Activated CD8-positive, alpha-beta memory T cell treated with anti-CD3 and anti-CD28 coated beads for 1 hour (primary cell): Measurements from ENCODE around the gene LYPD6B.

Experiments used
- DNase-seq, 2 donors: peaks; one replicate each; pipeline ENCODE4 v3.0.0-alpha.2; 2020; ENCODE audit warnings: low read depth in 1 of 2; ENCODE audit errors: extremely low read depth in 1 of 2

LYPD6B gene, protein sequence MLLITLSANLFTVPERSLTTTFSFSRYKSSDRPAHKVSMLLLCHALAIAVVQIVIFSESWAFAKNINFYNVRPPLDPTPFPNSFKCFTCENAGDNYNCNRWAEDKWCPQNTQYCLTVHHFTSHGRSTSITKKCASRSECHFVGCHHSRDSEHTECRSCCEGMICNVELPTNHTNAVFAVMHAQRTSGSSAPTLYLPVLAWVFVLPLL

DNA sequence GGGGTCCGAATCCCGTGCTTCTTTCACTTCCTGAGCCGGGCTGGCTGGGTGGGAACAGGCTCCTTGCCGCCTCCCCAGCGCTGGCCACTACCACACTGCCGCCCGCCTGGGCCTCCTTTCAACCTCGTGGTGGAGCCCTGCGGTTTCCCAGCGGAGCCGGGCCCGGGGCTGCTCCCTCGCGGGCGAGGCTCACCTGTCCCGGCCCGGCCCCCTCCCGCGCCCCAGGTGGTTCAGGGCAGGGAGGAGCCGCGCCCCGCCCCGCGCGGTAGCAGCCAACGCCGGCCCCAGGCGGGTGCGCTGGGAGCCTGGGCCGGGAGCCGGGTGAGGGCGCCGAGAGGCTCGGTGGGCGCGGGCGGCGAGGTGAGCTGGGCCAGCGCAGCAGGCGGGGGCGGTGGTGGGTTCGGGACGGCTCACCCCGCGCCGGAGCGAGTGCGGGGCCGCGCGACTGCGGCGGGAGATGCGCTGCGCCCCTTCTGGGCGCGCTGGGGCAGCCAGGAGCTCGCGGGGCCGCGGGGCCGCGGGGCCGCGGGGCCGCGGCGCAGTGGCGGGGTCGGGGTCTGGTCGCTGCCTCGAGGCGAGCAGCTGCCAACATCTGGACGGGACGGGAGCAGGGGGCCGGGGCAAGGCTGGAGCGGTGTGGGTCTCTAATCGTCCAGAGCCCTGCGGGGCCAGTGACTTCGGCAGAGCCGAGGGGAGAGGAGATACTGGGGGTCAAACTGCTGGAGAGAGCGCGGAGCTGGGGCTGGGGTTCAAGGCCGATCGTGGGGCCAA lies at the start of gene LYPD6B:
Gene LYPD6B (plus strand): TSS at position 258 of the 771 bp plus-strand sequence. CDS start 92,250 bp downstream, outside the sequence.
- no peak for DNase-seq

DNA sequence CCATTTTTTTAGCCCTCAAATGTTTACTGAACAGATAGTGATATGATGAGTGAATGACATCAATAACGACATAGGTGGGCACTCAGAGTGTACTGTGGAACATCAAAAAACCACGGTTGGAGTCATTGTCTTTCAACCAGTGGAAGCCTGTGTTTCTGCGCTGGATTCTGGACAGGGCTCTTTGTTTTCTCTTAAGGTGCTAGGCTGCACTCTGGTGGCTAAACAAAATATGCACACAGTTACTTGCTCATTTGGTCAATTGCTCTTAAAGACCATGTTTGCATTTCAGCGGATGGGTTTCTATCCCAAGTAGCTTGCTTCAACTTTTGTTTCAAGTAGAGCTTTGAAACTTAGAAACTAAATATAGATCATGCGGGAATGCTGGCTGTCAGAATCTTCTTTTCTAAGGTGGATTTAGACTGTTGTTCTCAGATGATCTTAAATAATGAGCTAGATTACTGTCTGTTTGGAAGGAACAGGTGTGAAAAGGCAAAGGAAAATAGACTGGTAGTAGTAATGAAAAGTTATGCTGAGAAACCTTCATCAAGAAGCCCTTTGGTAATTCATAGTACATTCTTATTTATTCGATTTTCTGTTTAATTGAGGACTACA lies 48.5 kb upstream of the LYPD6B start:
- DNase-seq, result no peak

DNA sequence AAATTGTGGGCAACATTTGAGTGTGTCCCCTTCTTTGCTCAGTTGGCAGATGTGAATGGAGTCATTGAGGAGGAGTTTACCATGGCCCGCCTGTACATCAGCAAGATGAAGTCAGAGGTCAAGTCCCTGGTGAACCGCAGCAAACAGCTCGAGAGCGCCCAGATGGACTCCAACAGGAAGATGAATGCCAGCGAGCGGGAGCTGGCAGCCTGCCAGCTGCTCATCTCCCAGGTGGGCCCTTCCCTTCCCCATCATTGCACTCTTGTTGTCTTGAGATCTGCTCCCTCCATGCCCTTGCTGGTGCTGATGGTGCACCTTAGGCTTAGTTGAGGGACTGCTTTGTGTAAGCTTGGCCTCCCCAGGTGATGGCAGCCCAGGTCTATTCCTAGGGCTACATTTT lies 47.5 kb upstream of the LYPD6B start:
- DNase-seq, result no peak

DNA sequence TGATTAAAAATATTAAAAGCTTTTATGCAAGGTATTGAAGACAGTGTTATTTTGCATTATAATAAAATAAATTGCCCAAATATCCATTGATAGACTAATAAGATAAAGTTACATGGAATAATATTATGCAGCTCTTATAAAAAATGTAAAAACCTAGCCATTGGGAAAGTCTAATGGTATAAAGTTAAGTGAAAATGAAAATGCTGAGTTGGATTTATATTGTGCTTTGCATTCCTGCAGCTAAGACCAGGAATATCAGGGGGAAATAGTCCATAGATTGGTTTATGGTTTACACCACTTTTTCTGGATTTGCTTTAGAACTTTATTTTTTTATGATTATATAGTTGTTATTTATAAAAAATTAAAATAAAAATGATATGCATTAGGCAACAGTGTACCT lies 46.1 kb upstream of the LYPD6B start:
- no peak for DNase-seq

GRCh38 chr2:148993351-148993750 lies 45.1 kb upstream of the LYPD6B start:
- no peak for DNase-seq

DNA sequence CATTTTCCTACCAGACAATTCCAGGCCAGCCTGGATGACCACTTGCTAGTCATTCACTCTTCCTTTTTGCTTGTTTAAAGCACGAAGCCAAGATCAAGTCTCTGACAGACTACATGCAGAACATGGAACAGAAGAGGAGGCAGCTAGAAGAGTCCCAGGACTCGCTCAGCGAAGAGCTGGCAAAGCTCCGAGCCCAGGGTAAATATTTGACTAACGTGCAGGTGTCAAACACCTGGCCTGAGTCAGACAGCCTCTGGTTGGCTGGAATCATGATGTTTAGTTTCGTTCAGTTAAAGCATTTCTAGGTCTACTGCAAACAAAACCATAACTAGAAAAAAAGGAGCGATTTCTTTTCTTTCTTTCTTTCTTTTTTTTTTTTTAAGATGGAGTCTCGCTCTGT lies 44.2 kb upstream of the LYPD6B start:
- no peak for DNase-seq

DNA sequence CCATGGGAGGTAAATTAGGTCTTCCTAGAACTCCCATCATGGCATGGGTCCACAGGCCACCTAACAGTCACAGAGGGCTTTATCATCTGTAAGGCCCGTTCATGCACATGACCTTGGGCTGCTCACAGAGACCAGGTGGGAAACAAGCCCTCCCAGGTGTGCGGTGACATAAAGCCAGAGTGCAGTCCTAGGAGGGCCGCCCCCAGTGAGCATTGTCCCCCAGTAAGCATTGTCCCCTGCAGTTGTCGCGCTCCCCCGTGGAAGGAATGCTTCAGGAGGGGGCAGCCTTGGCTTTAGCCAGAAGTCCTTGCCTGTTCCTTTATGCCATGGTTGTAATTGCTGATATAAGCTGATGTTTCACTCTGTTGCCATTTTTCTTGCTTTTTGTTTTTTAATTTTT lies 41.7 kb upstream of the LYPD6B start:
- no peak for DNase-seq

DNA sequence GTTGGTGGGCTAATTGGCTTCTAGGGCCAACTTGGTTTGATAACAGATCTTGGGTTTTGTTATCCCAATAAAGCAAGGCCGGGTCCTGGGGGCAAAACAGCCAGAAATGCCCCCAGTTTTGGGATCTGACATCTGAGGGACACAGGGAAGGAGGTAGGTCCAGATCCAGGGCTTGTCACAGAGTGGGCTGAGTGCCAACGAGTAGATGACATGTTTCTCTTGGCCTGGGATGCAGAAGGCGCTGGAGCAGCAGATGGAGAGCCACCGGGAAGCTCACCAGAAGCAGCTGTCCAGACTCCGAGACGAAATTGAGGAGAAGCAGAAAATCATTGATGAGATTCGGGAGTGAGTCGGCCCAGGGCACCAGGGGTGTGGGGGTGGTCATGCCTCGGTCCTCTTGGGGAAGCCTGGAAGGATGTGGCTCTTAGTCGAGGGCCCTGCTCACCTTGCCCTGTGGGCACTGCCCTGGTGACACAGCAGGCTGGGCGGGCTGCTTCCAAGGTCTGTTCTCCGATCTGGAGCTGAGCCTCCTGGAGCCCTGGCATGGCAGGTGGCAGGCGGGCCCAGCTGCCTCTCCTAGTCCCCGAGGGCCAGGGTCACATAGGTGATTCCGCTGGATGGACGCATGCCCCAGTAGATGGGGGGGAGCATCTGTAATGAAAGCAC lies 40.2 kb upstream of the LYPD6B start:
- DNase-seq, result no peak

- DNase-seq, result no peak
These were observed 39.7 kb upstream of the LYPD6B start for GRCh38 chr2:148998831-148999200.

DNA sequence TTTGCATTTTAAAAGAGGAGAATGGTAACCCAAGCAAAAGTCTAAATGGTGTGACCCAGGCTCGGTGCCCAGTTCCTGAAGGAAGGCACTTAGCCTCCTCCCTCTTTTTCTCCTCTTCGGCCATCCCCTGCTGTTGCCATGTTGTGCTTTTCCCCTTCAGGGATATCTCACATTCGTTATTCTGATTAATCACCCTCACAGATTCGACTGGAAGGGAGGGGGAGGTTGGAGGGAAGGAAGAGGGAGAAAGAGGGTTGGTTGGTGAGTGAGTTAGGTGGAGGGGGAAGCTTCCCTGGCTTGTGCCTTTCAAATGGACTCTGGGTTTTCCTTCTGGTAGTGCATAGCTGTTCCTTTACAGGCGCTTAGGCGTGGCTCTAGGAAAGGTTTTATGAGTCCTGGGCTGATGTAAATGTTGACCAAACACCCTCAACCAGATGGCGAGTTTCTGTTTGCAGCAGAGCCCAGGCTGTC lies 39.0 kb upstream of the LYPD6B start:
- no peak for DNase-seq

DNA sequence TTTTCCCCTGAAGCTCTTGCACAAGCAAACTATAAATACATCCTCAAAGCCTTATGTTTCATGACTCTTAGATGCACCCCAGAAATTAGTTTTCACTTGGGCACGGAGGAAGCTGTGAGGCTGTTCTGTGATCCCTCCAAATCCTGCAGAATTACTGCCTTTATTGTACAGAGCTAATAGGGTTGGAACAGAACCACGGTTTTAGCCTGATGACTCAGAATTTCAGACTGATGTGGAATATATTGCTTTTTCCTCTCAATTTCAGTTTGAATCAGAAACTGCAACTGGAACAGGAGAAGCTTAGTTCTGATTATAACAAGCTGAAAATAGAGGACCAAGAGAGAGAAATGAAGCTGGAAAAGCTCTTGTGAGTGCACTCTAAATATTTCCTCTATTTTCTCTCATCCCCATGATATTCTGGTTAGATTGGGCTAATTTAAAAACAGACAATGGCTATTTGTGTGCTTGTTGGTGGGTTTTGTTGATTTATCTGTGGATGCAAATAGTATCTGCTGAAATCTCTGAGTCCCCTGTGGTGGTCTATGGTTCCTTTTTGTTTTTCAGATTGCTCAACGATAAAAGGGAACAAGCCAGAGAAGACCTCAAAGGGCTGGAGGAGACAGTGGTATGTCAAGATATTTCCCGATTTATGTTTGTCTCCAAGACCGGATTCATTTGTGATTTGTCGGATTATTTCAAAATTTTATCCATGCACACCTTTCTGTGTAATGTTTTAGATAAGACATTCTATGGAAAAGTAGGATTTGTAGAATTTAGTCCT lies 38.2 kb upstream of the LYPD6B start:
- no peak for DNase-seq

DNA sequence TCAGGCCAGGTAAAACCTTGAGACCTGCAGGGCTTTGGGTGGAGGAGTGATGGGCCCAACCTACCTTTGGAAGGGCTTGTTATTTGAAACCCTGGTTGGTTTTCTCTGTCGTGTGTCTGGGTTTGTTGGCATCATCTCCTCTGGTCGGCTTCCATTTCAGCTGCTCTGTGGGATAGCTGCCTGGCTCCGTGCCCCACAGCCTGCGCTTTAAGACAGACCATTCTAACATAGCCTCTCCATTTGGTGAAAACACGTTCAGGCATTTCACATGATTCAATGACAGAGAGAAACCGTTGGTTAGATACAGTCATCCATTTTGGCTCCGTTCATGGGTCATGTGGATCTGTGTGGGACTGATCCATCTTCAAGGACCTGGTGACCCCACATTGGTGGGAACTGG lies 37.0 kb upstream of the LYPD6B start:
- DNase-seq, result no peak

DNA sequence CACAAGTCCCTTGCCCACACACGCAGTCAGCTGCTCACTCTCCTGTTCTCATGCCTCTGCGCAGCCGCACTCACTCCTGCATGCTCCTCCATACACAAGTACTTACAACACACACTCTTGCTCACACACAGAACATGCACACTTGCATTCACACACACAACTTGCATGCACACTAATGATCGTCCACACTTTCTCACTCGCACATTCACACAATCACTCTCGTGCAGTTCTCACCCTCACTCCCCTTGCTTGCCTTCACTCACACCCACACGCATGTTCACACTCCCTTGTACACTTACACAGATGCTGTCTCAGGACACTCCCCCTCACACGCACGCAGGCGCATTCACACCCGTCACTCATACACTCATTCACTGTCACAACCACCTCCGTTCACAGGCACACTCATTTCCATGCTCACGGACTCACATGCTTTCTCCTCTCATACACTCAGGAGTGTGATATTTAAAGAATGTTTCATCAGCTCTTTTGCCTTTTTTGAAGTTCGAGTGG lies 36.1 kb upstream of the LYPD6B start:
- DNase-seq, result no peak

GRCh38 chr2:149002891-149003740 lies 35.4 kb upstream of the LYPD6B start:
- no peak for DNase-seq

DNA sequence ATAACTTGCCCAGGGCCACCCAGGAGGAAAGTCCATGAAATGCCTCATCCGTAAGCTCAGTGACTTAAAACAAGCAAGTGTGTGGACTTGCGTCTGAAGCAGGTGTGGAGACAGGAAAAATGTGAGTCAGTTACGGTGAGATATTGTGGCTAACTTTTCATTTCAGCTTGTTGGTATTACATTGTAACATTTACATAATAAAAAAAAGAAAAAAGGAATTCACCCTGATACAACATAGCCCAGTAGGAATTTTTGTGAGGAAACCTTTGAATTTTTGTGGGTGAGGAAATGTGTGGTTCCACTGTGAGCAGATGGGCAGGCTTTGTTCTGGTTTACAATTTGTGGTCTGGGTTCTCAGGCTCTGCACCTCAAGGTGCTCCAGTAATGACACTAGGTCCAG lies 33.7 kb upstream of the LYPD6B start:
- no peak for DNase-seq

GRCh38 chr2:149005471-149006077 lies 32.9 kb upstream of the LYPD6B start:
- no peak for DNase-seq

- no peak for DNase-seq
These were observed 31.5 kb upstream of the LYPD6B start for GRCh38 chr2:149006883-149007543.

GRCh38 chr2:149008381-149008780 lies 30.1 kb upstream of the LYPD6B start:
- no peak for DNase-seq
